ENCODE results near the gene EMILIN1. TPM values are rescaled to one million over a fixed set of nuclear protein-coding genes. Genes with fewer than 3 reads are reported as not detected.

Gene EMILIN1
- 0.40 TPM for polyA plus RNA-seq (2012; ENCODE audit: low read depth, missing spikeins)

DNA sequence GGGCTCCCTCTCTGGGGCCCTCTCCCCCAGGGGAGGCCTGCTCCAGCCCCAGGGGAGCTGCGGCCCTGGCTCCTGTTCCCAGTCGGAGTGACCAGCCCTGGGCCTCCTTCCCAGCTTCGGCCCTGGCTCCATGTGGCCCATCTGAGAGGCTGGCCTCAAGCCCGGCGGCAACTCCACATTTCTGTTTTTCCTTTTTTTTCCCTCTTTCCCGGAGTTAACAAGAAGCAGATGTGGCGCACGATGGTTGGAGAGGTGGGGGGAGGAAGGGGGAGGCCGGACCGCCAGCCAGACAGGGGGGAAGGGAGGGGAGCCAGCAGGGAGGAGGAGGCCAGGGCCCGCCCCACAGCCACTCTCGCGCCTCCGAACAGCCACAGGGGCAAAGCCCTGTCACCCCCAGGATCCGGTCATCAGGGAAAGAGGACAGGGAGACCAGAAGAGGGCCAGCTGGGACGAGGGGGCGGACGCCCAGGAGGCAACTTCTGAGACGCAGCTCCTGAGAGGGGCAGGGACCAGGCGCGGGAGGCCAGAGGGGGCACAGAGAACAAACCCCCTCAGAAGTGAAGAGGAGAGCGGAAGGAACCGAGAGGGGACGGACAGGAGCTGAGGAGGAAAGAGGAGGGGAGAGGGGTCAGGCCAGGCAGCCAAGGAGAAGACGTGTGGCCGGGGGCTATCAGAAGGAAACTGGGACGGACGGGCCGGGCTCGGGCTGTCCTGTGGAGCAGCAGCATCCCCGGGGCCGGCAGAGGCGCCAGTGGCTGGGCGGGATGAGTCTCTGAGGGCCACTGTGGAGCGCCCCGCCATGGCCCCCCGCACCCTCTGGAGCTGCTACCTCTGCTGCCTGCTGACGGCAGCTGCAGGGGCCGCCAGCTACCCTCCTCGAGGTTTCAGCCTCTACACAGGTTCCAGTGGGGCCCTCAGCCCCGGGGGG is at the start of gene EMILIN1:
TSS of gene EMILIN1 (plus strand) at position 349 of the 928 bp plus-strand sequence. CDS start at position 800, 451 bp downstream.
- no peak for DNase-seq (ENCODE audit: insufficient read length, low spot score)
- TF ChIP-seq POU2F2 (IDR thresholded peaks at IDR 0.05; ENCODE audit: low read depth, low read length): no peak
- no peak for TF ChIP-seq TAF1 (IDR thresholded peaks at IDR 0.05; ENCODE audit: low read depth, low read length)
- TF ChIP-seq SPI1 (IDR thresholded peaks at IDR 0.05; ENCODE audit: low read depth, low read length): no peak
- TF ChIP-seq POLR2AphosphoS5 (IDR thresholded peaks at IDR 0.05; ENCODE audit: low read depth, low read length): no peak
- no peak for TF ChIP-seq POLR2A (IDR thresholded peaks at IDR 0.05; ENCODE audit: low read depth, low read length)
- no peak for TF ChIP-seq PAX5 (IDR thresholded peaks at IDR 0.05; ENCODE audit: insufficient read depth, low read length, severe bottlenecking)
- no peak for FAIRE-seq

- no peak for TF ChIP-seq SPI1 (IDR thresholded peaks at IDR 0.05; ENCODE audit: low read depth, low read length)
- no peak for TF ChIP-seq TAF1 (IDR thresholded peaks at IDR 0.05; ENCODE audit: low read depth, low read length)
- TF ChIP-seq POLR2AphosphoS5 (IDR thresholded peaks at IDR 0.05; ENCODE audit: low read depth, low read length): no peak
- TF ChIP-seq POLR2A (IDR thresholded peaks at IDR 0.05; ENCODE audit: low read depth, low read length): no peak
- no peak for TF ChIP-seq POU2F2 (IDR thresholded peaks at IDR 0.05; ENCODE audit: low read depth, low read length)
- TF ChIP-seq PAX5 (IDR thresholded peaks at IDR 0.05; ENCODE audit: insufficient read depth, low read length, severe bottlenecking): no peak
- DNase-seq (ENCODE audit: insufficient read length, low spot score) (no peak), FAIRE-seq (no peak)
Measured at GRCh38 chr2:27029051-27029450, 49.4 kb upstream of the EMILIN1 start.

GRCh38 chr2:27032495-27033252 is 45.7 kb upstream of the EMILIN1 start, which contains the start of gene TMEM214:
TSS of gene TMEM214 (plus strand) at chr2:27032965. CDS start at chr2:27033016, 51 bp downstream.
- FAIRE-seq (peak; percentile 87), DNase-seq (ENCODE audit: insufficient read length, low spot score) (peak; percentile 98)
- TF ChIP-seq TAF1 (IDR thresholded peaks at IDR 0.05; ENCODE audit: low read depth, low read length) (peak; percentile 57; the same call in 1 of the 2 replicates), POU2F2 (IDR thresholded peaks at IDR 0.05; ENCODE audit: low read depth, low read length) (0 out of 2 replicates have a peak, but pooled peaks have one; percentile 28), SPI1 (IDR thresholded peaks at IDR 0.05; ENCODE audit: low read depth, low read length) (no peak), POLR2A (IDR thresholded peaks at IDR 0.05; ENCODE audit: low read depth, low read length) (peak; percentile 77), PAX5 (IDR thresholded peaks at IDR 0.05; ENCODE audit: insufficient read depth, low read length, severe bottlenecking) (peak; percentile 44), POLR2AphosphoS5 (IDR thresholded peaks at IDR 0.05; ENCODE audit: low read depth, low read length) (peak; percentile 65; the same call in 1 of the 2 replicates)

- FAIRE-seq (no peak), DNase-seq (ENCODE audit: insufficient read length, low spot score) (no peak)
- TF ChIP-seq PAX5 (IDR thresholded peaks at IDR 0.05; ENCODE audit: insufficient read depth, low read length, severe bottlenecking) (no peak), SPI1 (IDR thresholded peaks at IDR 0.05; ENCODE audit: low read depth, low read length) (no peak), POLR2A (IDR thresholded peaks at IDR 0.05; ENCODE audit: low read depth, low read length) (no peak), TAF1 (IDR thresholded peaks at IDR 0.05; ENCODE audit: low read depth, low read length) (no peak), POU2F2 (IDR thresholded peaks at IDR 0.05; ENCODE audit: low read depth, low read length) (no peak)
Measured at GRCh38 chr2:27033253-27033852, 45.1 kb upstream of the EMILIN1 start.

DNA sequence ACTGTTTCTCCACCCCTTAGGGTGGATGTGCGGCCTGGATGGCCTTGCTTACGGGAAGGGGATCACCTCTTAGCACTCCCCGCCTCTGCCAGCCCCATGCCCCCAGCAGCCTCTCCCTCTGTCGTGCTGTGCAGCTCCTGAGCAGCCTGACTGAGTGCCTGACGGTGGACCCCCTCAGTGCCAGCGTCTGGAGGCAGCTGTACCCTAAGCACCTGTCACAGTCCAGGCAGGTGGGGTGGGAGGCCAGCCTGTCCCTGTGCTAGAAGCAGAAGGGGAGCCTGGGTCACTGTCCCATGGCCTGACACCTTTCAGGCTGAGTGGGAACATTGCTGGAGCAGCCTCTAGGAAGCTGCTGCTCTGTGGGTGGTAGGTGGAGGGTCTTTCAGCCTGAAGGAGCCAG is 40.4 kb upstream of the EMILIN1 start:
- FAIRE-seq (no peak), DNase-seq (ENCODE audit: insufficient read length, low spot score) (no peak)
- TF ChIP-seq POLR2AphosphoS5 (IDR thresholded peaks at IDR 0.05; ENCODE audit: low read depth, low read length) (no peak), SPI1 (IDR thresholded peaks at IDR 0.05; ENCODE audit: low read depth, low read length) (no peak), PAX5 (IDR thresholded peaks at IDR 0.05; ENCODE audit: insufficient read depth, low read length, severe bottlenecking) (no peak), POLR2A (IDR thresholded peaks at IDR 0.05; ENCODE audit: low read depth, low read length) (no peak), POU2F2 (IDR thresholded peaks at IDR 0.05; ENCODE audit: low read depth, low read length) (no peak), TAF1 (IDR thresholded peaks at IDR 0.05; ENCODE audit: low read depth, low read length) (no peak)

DNA sequence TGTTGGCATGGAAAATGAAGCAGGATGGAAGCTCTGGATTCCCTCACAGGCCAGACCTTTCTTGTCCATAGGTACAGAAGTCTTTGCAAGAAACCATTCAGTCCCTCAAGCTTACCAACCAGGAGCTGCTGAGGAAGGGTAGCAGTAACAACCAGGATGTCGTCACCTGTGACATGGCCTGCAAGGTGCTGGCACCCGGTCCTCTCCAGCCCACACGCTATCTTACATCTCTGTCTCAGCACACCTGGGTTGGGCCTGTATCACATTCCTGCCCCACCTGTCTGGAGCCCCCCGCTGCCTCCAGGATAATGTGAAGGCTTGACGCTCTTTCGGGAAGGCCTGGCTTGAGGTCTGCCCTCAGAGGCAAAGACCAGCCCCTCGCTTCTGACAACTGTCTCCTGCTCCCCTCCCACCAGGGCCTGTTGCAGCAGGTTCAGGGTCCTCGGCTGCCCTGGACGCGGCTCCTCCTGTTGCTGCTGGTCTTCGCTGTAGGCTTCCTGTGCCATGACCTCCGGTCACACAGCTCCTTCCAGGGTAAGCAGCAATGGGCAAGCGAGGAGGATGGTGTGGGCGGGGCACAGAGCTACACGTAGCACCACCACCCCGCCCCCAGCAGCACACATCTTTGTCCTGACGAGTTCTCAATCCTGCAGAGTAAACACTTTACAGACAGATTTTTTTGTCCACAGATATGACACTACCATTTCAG is 39.6 kb upstream of the EMILIN1 start:
- TF ChIP-seq POU2F2 (IDR thresholded peaks at IDR 0.05; ENCODE audit: low read depth, low read length) (no peak), POLR2A (IDR thresholded peaks at IDR 0.05; ENCODE audit: low read depth, low read length) (no peak), POLR2AphosphoS5 (IDR thresholded peaks at IDR 0.05; ENCODE audit: low read depth, low read length) (no peak), SPI1 (IDR thresholded peaks at IDR 0.05; ENCODE audit: low read depth, low read length) (no peak), PAX5 (IDR thresholded peaks at IDR 0.05; ENCODE audit: insufficient read depth, low read length, severe bottlenecking) (no peak), TAF1 (IDR thresholded peaks at IDR 0.05; ENCODE audit: low read depth, low read length) (no peak)
- no peak for DNase-seq (ENCODE audit: insufficient read length, low spot score)
- no peak for FAIRE-seq

GRCh38 chr2:27039426-27039825 is 39.0 kb upstream of the EMILIN1 start:
- no peak for TF ChIP-seq POLR2A (IDR thresholded peaks at IDR 0.05; ENCODE audit: low read depth, low read length)
- no peak for TF ChIP-seq SPI1 (IDR thresholded peaks at IDR 0.05; ENCODE audit: low read depth, low read length)
- no peak for TF ChIP-seq TAF1 (IDR thresholded peaks at IDR 0.05; ENCODE audit: low read depth, low read length)
- TF ChIP-seq PAX5 (IDR thresholded peaks at IDR 0.05; ENCODE audit: insufficient read depth, low read length, severe bottlenecking): no peak
- TF ChIP-seq POU2F2 (IDR thresholded peaks at IDR 0.05; ENCODE audit: low read depth, low read length): no peak
- TF ChIP-seq POLR2AphosphoS5 (IDR thresholded peaks at IDR 0.05; ENCODE audit: low read depth, low read length): no peak
- FAIRE-seq (no peak), DNase-seq (ENCODE audit: insufficient read length, low spot score) (no peak)

DNA sequence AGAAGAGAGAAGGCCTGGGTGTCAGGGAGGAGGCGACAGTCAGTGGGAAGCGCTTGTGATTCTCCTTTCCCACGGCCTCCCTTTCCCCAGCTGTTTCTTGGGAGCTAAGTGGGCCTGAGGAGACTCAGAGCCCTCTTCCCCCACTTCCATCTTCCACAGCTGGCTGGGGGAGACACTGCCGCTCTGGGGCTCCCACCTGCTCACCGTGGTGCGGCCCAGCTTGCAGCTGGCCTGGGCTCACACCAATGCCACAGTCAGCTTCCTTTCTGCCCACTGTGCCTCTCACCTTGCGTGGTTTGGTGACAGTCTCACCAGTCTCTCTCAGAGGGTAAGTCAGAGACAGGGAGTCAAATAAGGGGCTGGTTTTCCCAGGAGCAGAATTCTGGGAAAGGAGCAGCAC is 38.5 kb upstream of the EMILIN1 start:
- no peak for DNase-seq (ENCODE audit: insufficient read length, low spot score)

More for the DNA sequence above, 38.5 kb upstream of the EMILIN1 start:
- FAIRE-seq: no peak
- TF ChIP-seq POU2F2 (IDR thresholded peaks at IDR 0.05; ENCODE audit: low read depth, low read length) (no peak), POLR2A (IDR thresholded peaks at IDR 0.05; ENCODE audit: low read depth, low read length) (no peak), POLR2AphosphoS5 (IDR thresholded peaks at IDR 0.05; ENCODE audit: low read depth, low read length) (no peak), SPI1 (IDR thresholded peaks at IDR 0.05; ENCODE audit: low read depth, low read length) (no peak)

Measured in GM12891 (cell line).